HG03520 (cell line): ENCODE measurements around the gene MOB1B.
"Not testable (repeated sequence)": the region's sequence is repeated elsewhere in the genome, so short reads cannot be mapped to it uniquely, and the experiment has no call there.

Experiments
- ATAC-seq: cut with Tn5 transposase; IDR thresholded peaks from one replicate; pipeline ENCODE4 v1.9.1; 2021; ENCODE audit warnings: mild to moderate bottlenecking, moderate library complexity; ENCODE audit not compliant: unreplicated experiment

Gene MOB1B

DNA sequence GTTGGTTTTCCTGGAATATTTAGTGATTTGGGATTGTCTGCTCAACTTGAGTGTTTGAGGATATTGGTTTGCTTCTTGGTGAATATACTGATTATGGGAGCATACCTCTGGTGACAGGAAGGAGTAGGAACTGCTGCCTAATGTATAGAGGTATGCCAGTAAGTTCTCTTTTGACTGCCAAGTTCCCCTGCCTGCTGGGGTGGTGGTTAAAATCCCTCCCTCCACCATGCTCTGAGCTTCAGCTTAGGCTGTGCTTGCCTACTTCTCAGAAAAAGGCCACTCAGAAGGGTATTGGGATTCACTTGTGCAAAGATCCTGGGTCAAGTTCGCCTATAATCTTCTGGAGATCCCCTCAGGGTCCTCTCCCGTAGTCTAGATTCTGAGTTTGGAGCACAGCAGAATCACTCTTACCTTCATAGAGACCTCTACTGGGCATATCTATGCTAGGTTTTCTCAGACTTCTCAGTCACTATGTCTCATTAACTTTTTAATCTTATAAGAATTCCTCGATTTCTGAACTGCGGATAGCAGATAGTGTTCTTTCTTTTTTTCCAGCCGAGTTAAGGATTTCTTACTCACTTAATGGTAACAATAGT, 46.6 kb downstream of the MOB1B start:
- no peak for ATAC-seq

DNA sequence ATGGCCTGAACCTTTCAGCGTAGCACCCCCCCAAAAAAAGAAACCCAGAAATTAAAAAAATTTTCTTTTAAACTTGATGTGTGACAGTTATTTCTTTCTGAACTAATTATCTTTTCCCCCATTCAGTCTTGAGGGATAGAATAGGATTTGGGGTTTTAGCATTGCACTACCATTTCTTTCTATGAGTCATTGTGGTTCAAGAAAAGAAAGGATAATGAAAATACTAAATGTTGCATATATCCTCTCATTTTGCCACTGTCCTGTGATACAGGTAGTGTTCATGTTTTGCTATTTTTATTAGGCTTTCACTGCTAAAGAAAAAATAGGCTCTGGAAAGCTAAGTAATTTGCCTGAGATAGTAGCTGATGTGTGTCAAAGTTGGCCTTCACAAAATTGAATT, 51.9 kb downstream of the MOB1B start:
- ATAC-seq = no peak

- no peak for ATAC-seq
These were observed 54.5 kb downstream of the MOB1B start for GRCh38 chr4:70956549-70957210.

DNA sequence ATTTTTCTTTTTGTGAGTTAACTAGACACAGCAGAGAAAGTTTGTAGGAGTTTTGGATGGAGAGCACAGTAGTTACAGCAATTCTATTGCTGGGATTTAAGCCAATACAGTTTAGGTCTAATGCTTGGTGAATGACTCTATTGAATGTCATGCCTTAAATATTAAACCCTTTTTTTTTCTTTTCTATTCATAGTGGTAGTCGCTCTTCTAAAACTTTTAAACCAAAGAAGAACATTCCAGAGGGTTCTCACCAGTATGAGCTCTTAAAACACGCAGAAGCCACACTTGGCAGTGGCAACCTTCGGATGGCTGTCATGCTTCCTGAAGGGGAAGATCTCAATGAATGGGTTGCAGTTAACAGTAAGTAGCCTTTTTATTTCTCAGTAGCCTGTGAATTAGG, 56.5 kb downstream of the MOB1B start:
- ATAC-seq = no peak

- no peak for ATAC-seq
These were observed 66.9 kb downstream of the MOB1B start for GRCh38 chr4:70969076-70969475.

- ATAC-seq = no peak
These were observed 74.1 kb downstream of the MOB1B start for GRCh38 chr4:70976252-70976651.

- no peak for ATAC-seq
These were observed 77.4 kb downstream of the MOB1B start for GRCh38 chr4:70979445-70980008.

DNA sequence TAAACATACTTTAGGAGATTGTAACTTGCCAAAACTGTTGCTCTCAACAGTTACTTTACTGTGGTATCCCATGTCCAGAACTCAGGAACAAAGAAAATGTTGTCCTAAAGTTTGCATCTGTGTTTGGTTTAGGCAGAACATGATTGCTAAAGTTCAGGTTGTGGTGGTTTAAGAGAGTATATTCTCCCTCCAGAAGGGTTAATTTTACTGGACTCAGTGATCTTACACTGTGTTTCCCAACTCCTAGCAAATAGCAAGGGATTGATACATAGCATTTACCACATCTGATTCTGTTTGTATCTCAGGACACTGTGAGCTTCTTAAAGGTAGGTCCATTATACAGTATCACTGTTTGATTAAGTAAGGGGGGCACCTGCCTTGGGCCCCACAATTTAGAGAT, 78.0 kb downstream of the MOB1B start:
- no peak for ATAC-seq

DNA sequence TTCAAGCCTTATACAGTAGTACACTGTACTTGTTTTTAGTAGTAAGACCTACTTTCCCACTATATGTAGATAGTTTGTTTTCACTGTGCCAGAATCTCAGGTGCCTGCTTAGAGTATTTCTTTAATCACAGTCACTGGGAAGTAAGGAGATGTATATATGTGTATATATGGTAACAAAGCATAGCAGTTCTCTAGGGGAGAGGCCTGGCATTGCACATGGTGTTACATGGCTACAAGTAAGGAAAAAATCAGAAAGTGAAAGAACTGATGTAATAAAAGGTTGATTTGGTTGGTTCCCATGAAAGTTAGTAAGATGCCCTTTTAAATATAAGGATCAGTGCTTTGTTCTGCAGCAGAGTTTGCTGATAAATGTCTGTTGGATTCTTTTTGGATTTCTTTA, 81.9 kb downstream of the MOB1B start:
- ATAC-seq = no peak

DNA sequence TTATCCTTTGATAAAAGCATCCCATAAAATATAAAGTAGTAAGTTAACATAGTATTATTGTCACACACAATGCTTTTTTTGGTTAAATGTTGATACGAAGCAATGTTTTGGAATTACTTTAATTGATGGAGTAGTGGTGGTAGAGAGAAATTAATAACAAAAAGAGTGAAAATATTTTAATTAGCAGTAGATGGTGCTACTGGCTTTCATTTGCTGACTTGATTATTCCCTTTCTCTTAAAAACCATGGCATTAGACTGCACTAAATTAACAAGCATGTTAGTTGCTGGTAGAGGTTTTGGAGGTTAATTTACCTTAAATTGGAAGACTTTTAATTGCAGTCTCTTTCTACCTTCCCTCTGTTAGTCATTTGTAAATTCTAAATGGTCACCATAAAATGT, 82.4 kb downstream of the MOB1B start:
- ATAC-seq = no peak

GRCh38 chr4:70991596-70991995, 89.4 kb downstream of the MOB1B start:
- ATAC-seq = no peak

DNA sequence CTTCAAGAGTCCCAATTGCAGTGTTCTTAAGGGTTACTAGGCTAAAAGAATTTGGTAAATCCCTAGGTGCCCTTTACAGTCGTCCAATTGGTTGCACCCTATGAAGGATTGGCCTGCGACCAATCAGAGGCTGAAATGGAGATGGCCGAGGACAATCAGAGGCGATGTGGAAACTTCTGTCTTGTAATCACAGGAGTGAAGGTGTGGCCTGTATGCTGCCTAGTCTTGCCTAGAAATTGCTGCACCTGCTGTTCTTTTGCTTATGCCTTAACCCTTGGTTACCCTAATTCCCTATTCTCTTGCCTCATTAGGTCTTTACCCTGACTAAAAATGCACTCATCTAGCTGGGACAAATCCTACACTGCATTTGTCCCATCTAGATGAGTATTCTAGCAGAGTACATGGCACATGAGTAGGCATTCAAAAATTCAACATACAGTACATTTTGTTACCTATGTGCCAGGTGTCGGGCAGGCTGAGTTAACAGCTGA, 90.3 kb downstream of the MOB1B start:
- ATAC-seq = no peak

GRCh38 chr4:70993181-70994068, 91.3 kb downstream of the MOB1B start, which contains the start of gene DCK:
Gene DCK, plus strand, starts transcription at chr4:70993649. Its CDS starts 187 bp downstream, at chr4:70993836.
- peak; percentile 82 for ATAC-seq

GRCh38 chr4:70994069-70994366, 91.8 kb downstream of the MOB1B start:
- ATAC-seq = no peak

GRCh38 chr4:70994387-70995099, 92.4 kb downstream of the MOB1B start:
- peak; percentile 27 for ATAC-seq

- ATAC-seq = no peak
These were observed 93.8 kb downstream of the MOB1B start for GRCh38 chr4:70996018-70996360.

DNA sequence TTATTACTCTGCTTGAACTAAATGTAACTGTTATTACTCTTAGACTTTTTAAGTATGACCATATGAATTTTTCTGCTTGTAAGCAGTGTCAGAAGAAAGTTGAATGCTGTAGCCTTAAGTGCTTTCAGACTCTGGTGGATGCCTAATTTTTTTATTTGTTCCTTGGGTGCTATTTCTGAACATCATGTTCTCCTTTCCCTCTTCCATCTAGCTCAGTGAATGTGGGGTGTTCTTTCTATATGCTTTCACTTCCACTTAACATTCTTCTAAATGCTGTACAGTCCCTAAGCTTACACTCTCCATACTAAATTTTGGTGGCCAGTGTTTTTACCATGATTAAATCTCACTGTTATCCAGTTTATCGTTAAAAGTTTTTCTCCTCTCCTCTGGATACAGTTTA, 94.9 kb downstream of the MOB1B start:
- no peak for ATAC-seq

DNA sequence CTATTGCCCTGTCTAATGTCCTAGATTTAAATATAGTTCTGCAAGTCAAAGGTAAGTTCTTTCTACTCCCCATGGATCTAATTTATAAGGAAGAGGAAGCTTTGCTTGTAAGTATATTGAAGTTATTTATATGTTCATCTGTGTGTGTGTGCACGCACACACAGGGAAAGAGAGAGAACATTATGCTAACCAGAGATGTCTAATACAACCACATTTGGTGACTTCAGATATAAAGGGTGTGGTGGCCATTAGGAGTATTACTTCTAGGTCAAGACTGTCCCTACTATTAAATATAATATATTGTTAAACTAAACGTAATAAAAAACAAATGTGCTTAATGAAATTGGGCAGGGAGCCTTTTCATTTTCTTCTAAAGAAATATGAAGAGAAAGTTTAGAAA, 95.4 kb downstream of the MOB1B start:
- no peak for ATAC-seq

DNA sequence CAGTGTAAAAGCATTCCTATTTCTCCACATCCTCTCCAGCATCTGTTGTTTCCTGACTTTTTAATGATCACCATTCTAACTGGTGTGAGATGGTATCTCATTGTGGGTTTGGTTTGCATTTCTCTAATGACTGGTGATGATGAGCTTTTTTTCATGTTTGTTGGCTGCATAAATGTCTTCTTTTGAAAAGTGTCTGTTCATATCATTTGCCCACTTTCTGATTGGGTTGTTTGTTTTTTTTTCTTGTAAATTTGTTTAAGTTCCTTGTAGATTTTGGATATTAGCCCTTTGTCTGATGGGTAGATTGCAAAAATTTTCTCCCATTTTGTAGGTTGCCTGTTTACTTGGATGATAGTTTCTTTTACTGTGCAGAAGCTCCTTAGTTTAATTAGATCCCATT, 97.5 kb downstream of the MOB1B start:
- ATAC-seq = not testable (repeated sequence)

DNA sequence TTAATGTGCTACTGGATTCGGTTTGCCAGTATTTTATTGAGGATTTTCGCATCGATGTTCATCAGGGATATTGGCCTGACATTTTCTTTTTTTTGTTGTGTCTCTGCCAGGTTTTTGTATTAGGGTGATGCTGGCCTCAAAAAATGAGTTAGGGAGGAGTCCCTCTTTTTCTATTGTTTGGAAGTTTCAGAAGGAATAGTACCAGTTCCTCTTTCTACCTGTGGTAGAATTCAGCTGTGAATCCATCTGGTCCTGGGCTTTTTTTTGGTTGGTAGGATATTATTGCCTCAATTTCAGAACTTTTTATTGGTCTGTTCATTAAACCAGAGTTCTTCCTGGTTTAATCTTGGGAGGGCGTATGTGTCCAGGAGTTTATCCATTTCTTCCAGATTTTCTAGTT, 99.2 kb downstream of the MOB1B start:
- not testable (repeated sequence) for ATAC-seq

DNA sequence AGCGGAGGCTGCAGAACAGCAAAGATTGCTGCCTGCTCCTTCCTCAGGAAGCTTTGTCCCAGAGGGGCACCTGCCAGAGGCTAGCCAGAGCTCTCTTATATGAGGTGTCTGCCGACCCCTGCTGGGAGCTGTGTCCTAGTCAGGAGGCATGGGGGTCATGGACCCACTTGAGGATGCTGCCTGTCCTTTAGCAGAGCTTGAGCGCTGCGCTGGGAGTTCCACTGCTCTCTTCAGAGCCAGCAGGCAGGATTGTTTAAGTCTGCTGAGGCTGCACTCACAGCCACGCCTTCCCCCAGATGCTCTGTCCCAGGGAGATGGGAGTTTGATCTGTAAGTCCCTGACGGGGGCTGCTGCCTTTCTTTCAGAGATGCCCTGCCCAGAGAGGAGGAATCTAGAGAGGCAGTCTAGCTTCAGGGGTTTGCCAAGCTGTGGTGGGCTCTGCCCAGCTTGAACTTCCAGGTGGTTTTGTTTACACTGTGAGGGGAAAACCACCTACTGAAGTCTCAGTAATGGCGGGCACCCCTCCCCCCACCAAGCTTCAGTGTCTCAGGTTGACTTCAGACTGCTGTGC, 102.2 kb downstream of the MOB1B start:
- no peak for ATAC-seq
